Measurements from ENCODE around the gene FARP1.

Gene FARP1

GRCh38 chr13:98473788-98474144 is 330.9 kb downstream of the FARP1 start:
- no peak for DNase-seq

- DNase-seq: no peak
These were observed 331.4 kb downstream of the FARP1 start for GRCh38 chr13:98474292-98474691.

GRCh38 chr13:98474761-98475160 is 331.9 kb downstream of the FARP1 start:
- no peak for DNase-seq

- no peak for DNase-seq
These were observed 332.6 kb downstream of the FARP1 start for GRCh38 chr13:98475522-98475921.

- no peak for DNase-seq
These were observed 333.2 kb downstream of the FARP1 start for GRCh38 chr13:98476106-98476505.

- no peak for DNase-seq
These were observed 333.7 kb downstream of the FARP1 start for GRCh38 chr13:98476538-98476966.

- no peak for DNase-seq
These were observed 335.6 kb downstream of the FARP1 start for GRCh38 chr13:98478189-98479129.

- no peak for DNase-seq
These were observed 336.7 kb downstream of the FARP1 start for GRCh38 chr13:98479496-98480003.

- DNase-seq: peak; percentile 38
These were observed 338.3 kb downstream of the FARP1 start for GRCh38 chr13:98480915-98481877.

GRCh38 chr13:98482476-98483444 is 339.9 kb downstream of the FARP1 start:
- DNase-seq: peak; percentile 32

- DNase-seq: peak; percentile 18
These were observed 340.9 kb downstream of the FARP1 start for GRCh38 chr13:98483601-98484288.

GRCh38 chr13:98484289-98485219 is 341.7 kb downstream of the FARP1 start:
- peak; percentile 67 for DNase-seq

GRCh38 chr13:98485561-98485960 is 342.7 kb downstream of the FARP1 start:
- DNase-seq: no peak

- no peak for DNase-seq
These were observed 343.5 kb downstream of the FARP1 start for GRCh38 chr13:98486412-98486811.

GRCh38 chr13:98487016-98487415 is 344.1 kb downstream of the FARP1 start:
- DNase-seq: no peak

- DNase-seq: no peak
These were observed 344.6 kb downstream of the FARP1 start for GRCh38 chr13:98487522-98487921.

GRCh38 chr13:98488736-98489135 is 345.8 kb downstream of the FARP1 start:
- no peak for DNase-seq

GRCh38 chr13:98489446-98490194 is 346.7 kb downstream of the FARP1 start:
- DNase-seq: no peak

GRCh38 chr13:98490195-98490836 is 347.4 kb downstream of the FARP1 start:
- no peak for DNase-seq

Data from NCI-H1092 treated with DMSO at 0.1 percent for 48 hours (cell line).